ENCODE measurements around the gene LMTK2.

Gene LMTK2

GRCh38 chr7:98224701-98225181, 118.1 kb downstream of the LMTK2 start:
- Histone ChIP-seq H3K36me3 (ENCODE audit: insufficient read depth, low read length) (no peaks in the 10 kb centered on the region), H3K4me1 (ENCODE audit: insufficient read depth, low read length, poor library complexity, severe bottlenecking) (no peaks in the 10 kb centered on the region), H3K27me3 (ENCODE audit: insufficient read depth, low read length, poor library complexity, severe bottlenecking) (no peaks in the 10 kb centered on the region), H3K9ac (ENCODE audit: low read depth, low read length, poor library complexity, severe bottlenecking) (no peak overlapping the region), H2AFZ (ENCODE audit: low read length) (no peak overlapping the region), H3K9me3 (ENCODE audit: insufficient read depth, low read depth, low read length) (no peaks in the 10 kb centered on the region), H4K20me1 (ENCODE audit: insufficient read depth, low read length, poor library complexity, severe bottlenecking) (no peaks in the 10 kb centered on the region), H3K9me2 (replicated peaks; ENCODE audit: low read depth, low read length) (no peaks in the 10 kb centered on the region), H3K4me3 (ENCODE audit: low read length, poor library complexity, severe bottlenecking) (no peak overlapping the region), H3K4me2 (ENCODE audit: low read depth, low read length, poor library complexity, severe bottlenecking) (no peak overlapping the region), H3F3A (ENCODE audit: low read depth) (no peaks in the 10 kb centered on the region), H3K79me2 (ENCODE audit: insufficient read depth, low read length) (no peaks in the 10 kb centered on the region)
- TF ChIP-seq CTCF (conservative IDR thresholded peaks at IDR 0.05; ENCODE audit: low read length) (no peak), EZH2phosphoT487 (IDR thresholded peaks at IDR 0.05; ENCODE audit: borderline replicate concordance) (no peak)

GRCh38 chr7:98225913-98226614, 119.4 kb downstream of the LMTK2 start:
- Histone ChIP-seq H3K4me1 (ENCODE audit: insufficient read depth, low read length, poor library complexity, severe bottlenecking) (no peaks in the 10 kb centered on the region), H3K9ac (ENCODE audit: low read depth, low read length, poor library complexity, severe bottlenecking) (no peak overlapping the region), H3K9me2 (replicated peaks; ENCODE audit: low read depth, low read length) (no peaks in the 10 kb centered on the region), H3K79me2 (ENCODE audit: insufficient read depth, low read length) (no peaks in the 10 kb centered on the region), H4K20me1 (ENCODE audit: insufficient read depth, low read length, poor library complexity, severe bottlenecking) (no peaks in the 10 kb centered on the region), H3F3A (ENCODE audit: low read depth) (no peaks in the 10 kb centered on the region), H2AFZ (ENCODE audit: low read length) (no peak overlapping the region), H3K4me3 (ENCODE audit: low read length, poor library complexity, severe bottlenecking) (no peak overlapping the region), H3K36me3 (ENCODE audit: insufficient read depth, low read length) (no peaks in the 10 kb centered on the region), H3K4me2 (ENCODE audit: low read depth, low read length, poor library complexity, severe bottlenecking) (no peak overlapping the region), H3K9me3 (ENCODE audit: insufficient read depth, low read depth, low read length) (no peaks in the 10 kb centered on the region), H3K27me3 (ENCODE audit: insufficient read depth, low read length, poor library complexity, severe bottlenecking) (no peaks in the 10 kb centered on the region)
- TF ChIP-seq CTCF (conservative IDR thresholded peaks at IDR 0.05; ENCODE audit: low read length) (no peak), EZH2phosphoT487 (IDR thresholded peaks at IDR 0.05; ENCODE audit: borderline replicate concordance) (no peak)

GRCh38 chr7:98227939-98228338, 121.3 kb downstream of the LMTK2 start:
- Histone ChIP-seq H3F3A (ENCODE audit: low read depth) (no peaks in the 10 kb centered on the region), H3K9ac (ENCODE audit: low read depth, low read length, poor library complexity, severe bottlenecking) (no peak overlapping the region), H3K79me2 (ENCODE audit: insufficient read depth, low read length) (no peaks in the 10 kb centered on the region), H3K27me3 (ENCODE audit: insufficient read depth, low read length, poor library complexity, severe bottlenecking) (no peaks in the 10 kb centered on the region), H3K4me3 (ENCODE audit: low read length, poor library complexity, severe bottlenecking) (no peak overlapping the region), H3K9me2 (replicated peaks; ENCODE audit: low read depth, low read length) (no peaks in the 10 kb centered on the region), H4K20me1 (ENCODE audit: insufficient read depth, low read length, poor library complexity, severe bottlenecking) (no peaks in the 10 kb centered on the region), H3K4me2 (ENCODE audit: low read depth, low read length, poor library complexity, severe bottlenecking) (no peak overlapping the region), H3K4me1 (ENCODE audit: insufficient read depth, low read length, poor library complexity, severe bottlenecking) (no peaks in the 10 kb centered on the region), H3K9me3 (ENCODE audit: insufficient read depth, low read depth, low read length) (no peaks in the 10 kb centered on the region), H3K36me3 (ENCODE audit: insufficient read depth, low read length) (no peaks in the 10 kb centered on the region), H2AFZ (ENCODE audit: low read length) (no peak overlapping the region)
- TF ChIP-seq EZH2phosphoT487 (IDR thresholded peaks at IDR 0.05; ENCODE audit: borderline replicate concordance) (no peak), CTCF (conservative IDR thresholded peaks at IDR 0.05; ENCODE audit: low read length) (no peak)

Data from Loucy (cell line).